Cardiac ventricle fibroblast (primary cell): ENCODE data around the gene SPACA5B. TPM values are rescaled to one million over a fixed set of nuclear protein-coding genes. Genes with fewer than 3 reads are reported as not detected.

Experiments used
- total RNA-seq: library from RNA; depleted of rRNA; stranded (reverse); fragments of >200 nt; gene quantifications from 2 replicates; pipeline ENCODE4 v1.2.3, GENCODE V29; 2015

Gene SPACA5B
- not detected in 2 replicates for total RNA-seq

GRCh38 chrX:48130326-48130725, at the start of gene SPACA5B:
Gene SPACA5B, plus strand, starts transcription at chrX:48130626. Its CDS starts 62 bp downstream, at chrX:48130688.

Other genes starting within 250 kb of the SPACA5B start
- 1.7 and 1.8 TPM in 2 replicates for gene ZNF182, start 126.6 kb upstream of the SPACA5B start, total RNA-seq
- gene SPACA5, start 123.6 kb upstream of the SPACA5B start, total RNA-seq: not detected in 2 replicates
- gene ZNF630, start 59.0 kb upstream of the SPACA5B start, total RNA-seq: 1.4 and 1.7 TPM in 2 replicates
- not detected in 2 replicates for gene SSX5, start 66.2 kb downstream of the SPACA5B start, total RNA-seq
- gene SSX1, start 124.8 kb downstream of the SPACA5B start, total RNA-seq: not detected in 2 replicates
- gene SSX3, start 226.1 kb downstream of the SPACA5B start, total RNA-seq: not detected in 2 replicates